Measurements from ENCODE around the gene SLF2. TPM values are rescaled to one million over a fixed set of nuclear protein-coding genes. Genes with fewer than 3 reads are reported as not detected.

The SLF2 gene
- total and polyA plus RNA-seq, 2 of the 13 experiments (the other 11 are each of a cell fraction or from before 2014, with no cell fraction given) = 12.2 to 48.1 TPM

DNA sequence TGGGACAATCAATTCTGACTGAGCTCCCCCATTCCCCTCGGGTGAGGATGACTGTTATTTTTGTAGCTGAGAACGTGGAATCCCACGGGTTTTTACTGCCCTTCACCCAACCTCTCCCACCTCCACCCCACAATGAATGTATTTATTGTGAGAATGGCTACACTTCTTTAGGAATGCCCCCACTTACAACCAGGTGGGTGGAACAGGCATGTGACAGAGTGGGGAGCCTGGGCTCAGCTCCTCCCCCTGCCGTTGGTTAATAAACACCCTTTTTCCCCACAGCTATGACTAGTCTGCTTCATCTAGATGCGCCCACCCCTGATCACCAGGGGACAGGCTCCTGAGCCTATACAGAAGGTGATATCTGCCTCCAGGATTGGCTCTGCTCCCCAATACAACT, 72.6 kb downstream of the SLF2 start (continued):
- TF ChIP-seq, protein P1, sequence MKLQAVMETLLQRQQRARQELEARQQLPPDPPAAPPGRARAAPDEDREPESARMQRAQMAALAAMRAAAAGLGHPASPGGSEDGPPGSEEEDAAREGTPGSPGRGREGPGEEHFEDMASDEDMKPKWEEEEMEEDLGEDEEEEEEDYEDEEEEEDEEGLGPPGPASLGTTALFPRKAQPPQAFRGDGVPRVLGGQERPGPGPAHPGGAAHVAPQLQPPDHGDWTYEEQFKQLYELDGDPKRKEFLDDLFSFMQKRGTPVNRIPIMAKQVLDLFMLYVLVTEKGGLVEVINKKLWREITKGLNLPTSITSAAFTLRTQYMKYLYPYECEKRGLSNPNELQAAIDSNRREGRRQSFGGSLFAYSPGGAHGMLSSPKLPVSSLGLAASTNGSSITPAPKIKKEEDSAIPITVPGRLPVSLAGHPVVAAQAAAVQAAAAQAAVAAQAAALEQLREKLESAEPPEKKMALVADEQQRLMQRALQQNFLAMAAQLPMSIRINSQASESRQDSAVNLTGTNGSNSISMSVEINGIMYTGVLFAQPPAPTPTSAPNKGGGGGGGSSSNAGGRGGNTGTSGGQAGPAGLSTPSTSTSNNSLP (IDR thresholded peaks at IDR 0.05; ENCODE audit: low read depth, low read length) = no peak
- TF ChIP-seq ZNF282 (IDR thresholded peaks at IDR 0.05; ENCODE audit: partially characterized antibody) = no peak
- TF ChIP-seq ZMYM3 (CRISPR knock-in tag; IDR thresholded peaks at IDR 0.05) = no peak
- TF ChIP-seq, protein P2, sequence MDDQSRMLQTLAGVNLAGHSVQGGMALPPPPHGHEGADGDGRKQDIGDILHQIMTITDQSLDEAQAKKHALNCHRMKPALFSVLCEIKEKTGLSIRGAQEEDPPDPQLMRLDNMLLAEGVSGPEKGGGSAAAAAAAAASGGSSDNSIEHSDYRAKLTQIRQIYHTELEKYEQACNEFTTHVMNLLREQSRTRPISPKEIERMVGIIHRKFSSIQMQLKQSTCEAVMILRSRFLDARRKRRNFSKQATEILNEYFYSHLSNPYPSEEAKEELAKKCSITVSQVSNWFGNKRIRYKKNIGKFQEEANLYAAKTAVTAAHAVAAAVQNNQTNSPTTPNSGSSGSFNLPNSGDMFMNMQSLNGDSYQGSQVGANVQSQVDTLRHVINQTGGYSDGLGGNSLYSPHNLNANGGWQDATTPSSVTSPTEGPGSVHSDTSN (CRISPR knock-in tag; IDR thresholded peaks at IDR 0.05; ENCODE audit: borderline replicate concordance) = no peak
- TF ChIP-seq, protein P3, sequence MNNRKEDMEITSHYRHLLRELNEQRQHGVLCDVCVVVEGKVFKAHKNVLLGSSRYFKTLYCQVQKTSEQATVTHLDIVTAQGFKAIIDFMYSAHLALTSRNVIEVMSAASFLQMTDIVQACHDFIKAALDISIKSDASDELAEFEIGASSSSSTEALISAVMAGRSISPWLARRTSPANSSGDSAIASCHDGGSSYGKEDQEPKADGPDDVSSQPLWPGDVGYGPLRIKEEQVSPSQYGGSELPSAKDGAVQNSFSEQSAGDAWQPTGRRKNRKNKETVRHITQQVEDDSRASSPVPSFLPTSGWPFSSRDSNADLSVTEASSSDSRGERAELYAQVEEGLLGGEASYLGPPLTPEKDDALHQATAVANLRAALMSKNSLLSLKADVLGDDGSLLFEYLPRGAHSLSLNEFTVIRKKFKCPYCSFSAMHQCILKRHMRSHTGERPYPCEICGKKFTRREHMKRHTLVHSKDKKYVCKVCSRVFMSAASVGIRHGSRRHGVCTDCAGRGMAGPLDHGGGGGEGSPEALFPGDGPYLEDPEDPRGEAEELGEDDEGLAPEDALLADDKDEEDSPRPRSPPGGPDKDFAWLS (CRISPR knock-in tag; IDR thresholded peaks at IDR 0.05; ENCODE audit: borderline replicate concordance) = no peak
- TF ChIP-seq, protein P4, sequence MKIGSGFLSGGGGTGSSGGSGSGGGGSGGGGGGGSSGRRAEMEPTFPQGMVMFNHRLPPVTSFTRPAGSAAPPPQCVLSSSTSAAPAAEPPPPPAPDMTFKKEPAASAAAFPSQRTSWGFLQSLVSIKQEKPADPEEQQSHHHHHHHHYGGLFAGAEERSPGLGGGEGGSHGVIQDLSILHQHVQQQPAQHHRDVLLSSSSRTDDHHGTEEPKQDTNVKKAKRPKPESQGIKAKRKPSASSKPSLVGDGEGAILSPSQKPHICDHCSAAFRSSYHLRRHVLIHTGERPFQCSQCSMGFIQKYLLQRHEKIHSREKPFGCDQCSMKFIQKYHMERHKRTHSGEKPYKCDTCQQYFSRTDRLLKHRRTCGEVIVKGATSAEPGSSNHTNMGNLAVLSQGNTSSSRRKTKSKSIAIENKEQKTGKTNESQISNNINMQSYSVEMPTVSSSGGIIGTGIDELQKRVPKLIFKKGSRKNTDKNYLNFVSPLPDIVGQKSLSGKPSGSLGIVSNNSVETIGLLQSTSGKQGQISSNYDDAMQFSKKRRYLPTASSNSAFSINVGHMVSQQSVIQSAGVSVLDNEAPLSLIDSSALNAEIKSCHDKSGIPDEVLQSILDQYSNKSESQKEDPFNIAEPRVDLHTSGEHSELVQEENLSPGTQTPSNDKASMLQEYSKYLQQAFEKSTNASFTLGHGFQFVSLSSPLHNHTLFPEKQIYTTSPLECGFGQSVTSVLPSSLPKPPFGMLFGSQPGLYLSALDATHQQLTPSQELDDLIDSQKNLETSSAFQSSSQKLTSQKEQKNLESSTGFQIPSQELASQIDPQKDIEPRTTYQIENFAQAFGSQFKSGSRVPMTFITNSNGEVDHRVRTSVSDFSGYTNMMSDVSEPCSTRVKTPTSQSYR (CRISPR knock-in tag; IDR thresholded peaks at IDR 0.05; ENCODE audit: borderline replicate concordance) = no peak
- TF ChIP-seq, protein P5, sequence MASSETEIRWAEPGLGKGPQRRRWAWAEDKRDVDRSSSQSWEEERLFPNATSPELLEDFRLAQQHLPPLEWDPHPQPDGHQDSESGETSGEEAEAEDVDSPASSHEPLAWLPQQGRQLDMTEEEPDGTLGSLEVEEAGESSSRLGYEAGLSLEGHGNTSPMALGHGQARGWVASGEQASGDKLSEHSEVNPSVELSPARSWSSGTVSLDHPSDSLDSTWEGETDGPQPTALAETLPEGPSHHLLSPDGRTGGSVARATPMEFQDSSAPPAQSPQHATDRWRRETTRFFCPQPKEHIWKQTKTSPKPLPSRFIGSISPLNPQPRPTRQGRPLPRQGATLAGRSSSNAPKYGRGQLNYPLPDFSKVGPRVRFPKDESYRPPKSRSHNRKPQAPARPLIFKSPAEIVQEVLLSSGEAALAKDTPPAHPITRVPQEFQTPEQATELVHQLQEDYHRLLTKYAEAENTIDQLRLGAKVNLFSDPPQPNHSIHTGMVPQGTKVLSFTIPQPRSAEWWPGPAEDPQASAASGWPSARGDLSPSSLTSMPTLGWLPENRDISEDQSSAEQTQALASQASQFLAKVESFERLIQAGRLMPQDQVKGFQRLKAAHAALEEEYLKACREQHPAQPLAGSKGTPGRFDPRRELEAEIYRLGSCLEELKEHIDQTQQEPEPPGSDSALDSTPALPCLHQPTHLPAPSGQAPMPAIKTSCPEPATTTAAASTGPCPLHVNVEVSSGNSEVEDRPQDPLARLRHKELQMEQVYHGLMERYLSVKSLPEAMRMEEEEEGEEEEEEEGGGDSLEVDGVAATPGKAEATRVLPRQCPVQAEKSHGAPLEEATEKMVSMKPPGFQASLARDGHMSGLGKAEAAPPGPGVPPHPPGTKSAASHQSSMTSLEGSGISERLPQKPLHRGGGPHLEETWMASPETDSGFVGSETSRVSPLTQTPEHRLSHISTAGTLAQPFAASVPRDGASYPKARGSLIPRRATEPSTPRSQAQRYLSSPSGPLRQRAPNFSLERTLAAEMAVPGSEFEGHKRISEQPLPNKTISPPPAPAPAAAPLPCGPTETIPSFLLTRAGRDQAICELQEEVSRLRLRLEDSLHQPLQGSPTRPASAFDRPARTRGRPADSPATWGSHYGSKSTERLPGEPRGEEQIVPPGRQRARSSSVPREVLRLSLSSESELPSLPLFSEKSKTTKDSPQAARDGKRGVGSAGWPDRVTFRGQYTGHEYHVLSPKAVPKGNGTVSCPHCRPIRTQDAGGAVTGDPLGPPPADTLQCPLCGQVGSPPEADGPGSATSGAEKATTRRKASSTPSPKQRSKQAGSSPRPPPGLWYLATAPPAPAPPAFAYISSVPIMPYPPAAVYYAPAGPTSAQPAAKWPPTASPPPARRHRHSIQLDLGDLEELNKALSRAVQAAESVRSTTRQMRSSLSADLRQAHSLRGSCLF (CRISPR knock-in tag; IDR thresholded peaks at IDR 0.05; ENCODE audit: borderline replicate concordance) = 0 out of 2 replicates have a peak, but pooled peaks have one; percentile 45
- no peak for TF ChIP-seq ZBTB8A (CRISPR knock-in tag; IDR thresholded peaks at IDR 0.05; ENCODE audit: borderline replicate concordance, low read depth)
- no peak for TF ChIP-seq TBX3 (IDR thresholded peaks at IDR 0.05; ENCODE audit: borderline replicate concordance)
- no peak for TF ChIP-seq ATAD3A (CRISPR knock-in tag; IDR thresholded peaks at IDR 0.05)
- no peak for TF ChIP-seq ZNF33B (CRISPR knock-in tag; IDR thresholded peaks at IDR 0.05)
- TF ChIP-seq GABPB1 (CRISPR knock-in tag; IDR thresholded peaks at IDR 0.05) = no peak
- TF ChIP-seq, protein P6, sequence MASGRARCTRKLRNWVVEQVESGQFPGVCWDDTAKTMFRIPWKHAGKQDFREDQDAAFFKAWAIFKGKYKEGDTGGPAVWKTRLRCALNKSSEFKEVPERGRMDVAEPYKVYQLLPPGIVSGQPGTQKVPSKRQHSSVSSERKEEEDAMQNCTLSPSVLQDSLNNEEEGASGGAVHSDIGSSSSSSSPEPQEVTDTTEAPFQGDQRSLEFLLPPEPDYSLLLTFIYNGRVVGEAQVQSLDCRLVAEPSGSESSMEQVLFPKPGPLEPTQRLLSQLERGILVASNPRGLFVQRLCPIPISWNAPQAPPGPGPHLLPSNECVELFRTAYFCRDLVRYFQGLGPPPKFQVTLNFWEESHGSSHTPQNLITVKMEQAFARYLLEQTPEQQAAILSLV (CRISPR knock-in tag; IDR thresholded peaks at IDR 0.05; ENCODE audit: borderline replicate concordance) = no peak
- TF ChIP-seq, protein P7, sequence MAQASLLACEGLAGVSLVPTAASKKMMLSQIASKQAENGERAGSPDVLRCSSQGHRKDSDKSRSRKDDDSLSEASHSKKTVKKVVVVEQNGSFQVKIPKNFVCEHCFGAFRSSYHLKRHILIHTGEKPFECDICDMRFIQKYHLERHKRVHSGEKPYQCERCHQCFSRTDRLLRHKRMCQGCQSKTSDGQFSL (CRISPR knock-in tag; IDR thresholded peaks at IDR 0.05) = 0 out of 2 replicates have a peak, but pooled peaks have one; percentile 47
- no peak; the same call in 1 of the 2 replicates for TF ChIP-seq TAF1 (CRISPR knock-in tag; IDR thresholded peaks at IDR 0.05)

All from HepG2 (cell line).